Keratinocyte (primary cell): ENCODE data around the gene GGTLC2.

Source experiments
- CTCF ChIP-seq, 3 experiments: IDR thresholded peaks in 1 of 3; conservative IDR thresholded peaks in 1 of 3; optimal IDR thresholded peaks in 1 of 3; 2 replicates in 2 of 3; 3 replicates in 1 of 3; pipeline versions ENCODE3 to v1.5.1; 2011; ENCODE audit warnings: low read length in 3 of 3, mild to moderate bottlenecking in 3 of 3, moderate library complexity in 2 of 3, control low read depth in 1 of 3, inconsistent platforms in 1 of 3; ENCODE audit not compliant: insufficient read depth in 2 of 3; ENCODE audit errors: extremely low read depth in 1 of 3
- EZH2 ChIP-seq: IDR thresholded peaks from one replicate; pipeline ENCODE4 v1.6.1; 2012; ENCODE audit warnings: inconsistent platforms, mild to moderate bottlenecking, low read length, moderate library complexity

- TF ChIP-seq CTCF (optimal IDR thresholded peaks at IDR 0.05 in 1 of 3, IDR thresholded peaks at IDR 0.05 in 1 of 3, conservative IDR thresholded peaks at IDR 0.05 in 1 of 3; ENCODE audit: extremely low read depth in 1 of 3, insufficient read depth in 2 of 3, low read length in 3 of 3) (no peak), EZH2 (no peak)
These were observed 34.6 kb downstream of the GGTLC2 start for GRCh38 chr22:22678970-22679369.
